HG02763 (cell line): ENCODE results near the gene CDH13.

Experiments
- ATAC-seq: cut with Tn5 transposase; IDR thresholded peaks from one replicate; pipeline ENCODE4 v1.9.1; 2021; ENCODE audit warnings: mild to moderate bottlenecking, moderate library complexity; ENCODE audit not compliant: unreplicated experiment

The CDH13 gene

GRCh38 chr16:83835586-83836566 is 1209.1 kb downstream of the CDH13 start:
- no peak for ATAC-seq

- ATAC-seq = no peak
Measured at GRCh38 chr16:83837566-83837965, 1210.8 kb downstream of the CDH13 start.

DNA sequence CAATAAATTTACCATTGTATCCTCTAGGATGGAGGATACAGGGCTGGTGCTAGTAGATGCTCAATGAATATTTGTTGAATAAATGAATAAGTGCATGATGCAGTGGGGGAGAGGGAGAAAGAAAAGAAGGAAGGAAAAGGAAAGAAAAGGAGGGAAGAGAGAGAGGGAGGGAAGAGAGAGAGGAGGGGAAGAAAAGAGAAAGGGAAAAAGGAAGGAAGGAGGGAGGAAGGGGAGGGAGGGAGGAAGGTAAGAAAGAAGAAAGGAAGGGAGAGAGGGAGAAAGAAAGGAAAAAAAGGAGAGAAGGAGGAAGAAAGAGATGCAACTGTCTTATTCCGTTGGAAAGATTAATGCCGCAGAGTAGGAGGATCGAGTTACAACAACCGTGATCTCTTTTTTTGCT is 1211.4 kb downstream of the CDH13 start:
- ATAC-seq = no peak

- no peak for ATAC-seq
Measured at GRCh38 chr16:83839561-83839960, 1212.8 kb downstream of the CDH13 start.

GRCh38 chr16:83840060-83840617 is 1213.4 kb downstream of the CDH13 start:
- no peak for ATAC-seq

- no peak for ATAC-seq
Measured at GRCh38 chr16:83842291-83842690, 1215.5 kb downstream of the CDH13 start.

- no peak for ATAC-seq
Measured at GRCh38 chr16:83842756-83843507, 1216.2 kb downstream of the CDH13 start.

- ATAC-seq = no peak
Measured at GRCh38 chr16:83843657-83844056, 1216.9 kb downstream of the CDH13 start.

DNA sequence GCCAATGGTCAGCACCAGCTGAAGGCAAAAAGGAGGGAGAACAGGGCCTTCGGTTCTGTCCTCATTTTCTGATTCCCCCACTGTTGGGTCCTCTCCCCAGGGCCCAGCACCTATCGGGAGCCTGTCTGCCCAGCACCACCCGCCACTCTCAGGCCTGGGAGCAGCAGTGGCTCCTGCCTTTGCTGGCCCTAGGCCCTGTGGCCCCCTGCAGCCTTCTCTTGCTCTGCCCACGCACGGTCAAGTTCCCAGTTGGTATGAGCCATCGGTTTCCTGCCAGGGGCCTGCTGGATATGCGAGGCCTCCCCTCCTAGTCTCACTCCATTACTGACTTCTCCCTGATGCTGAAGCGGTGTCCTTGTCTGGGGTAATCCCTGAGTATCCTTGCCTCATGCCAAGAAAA is 1218.5 kb downstream of the CDH13 start:
- ATAC-seq = no peak

- no peak for ATAC-seq
Measured at GRCh38 chr16:83847371-83848225, 1220.8 kb downstream of the CDH13 start.

DNA sequence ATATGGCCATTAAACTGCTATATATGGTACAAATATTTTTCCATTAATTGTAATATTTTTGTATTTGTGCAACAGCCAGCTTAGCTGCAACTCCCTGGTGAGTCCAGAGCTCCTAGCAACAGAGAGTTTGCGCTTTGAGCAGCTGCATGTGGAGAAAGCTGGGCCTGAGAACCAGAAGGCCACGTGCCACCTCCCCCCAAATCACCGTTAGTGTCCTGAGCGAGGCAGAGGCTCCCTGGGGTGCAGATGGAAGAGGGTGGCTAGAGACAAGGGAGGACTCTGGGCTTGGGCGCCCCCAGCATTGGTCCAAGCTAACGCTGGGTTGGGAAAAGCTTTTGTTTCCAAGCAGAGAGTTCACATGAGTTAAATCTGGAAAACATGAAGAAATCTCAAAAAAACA is 1222.7 kb downstream of the CDH13 start:
- ATAC-seq = no peak
